K562 (cell line): Measurements from ENCODE around the gene PNMA5. TPM values are rescaled to one million over a fixed set of nuclear protein-coding genes. Genes with fewer than 3 reads are reported as not detected.

ENCODE experiments used
- CEBPG ChIP-seq, 3 experiments: fragments of 200-800 bp in 1 of 3; sonication (Bioruptor generic) in 1 of 3; sonication (generic) in 1 of 3; formaldehyde crosslinking in 1 of 3; IDR thresholded peaks in 2 of 3; conservative IDR thresholded peaks in 1 of 3; 2 replicates each; pipeline versions ENCODE4 v1.6.1 to v1.8.0; 2016 to 2022; ENCODE audit warnings: missing compliant biosample characterization in 2 of 3, missing genetic modification characterization in 2 of 3, mild to moderate bottlenecking in 1 of 3, missing genetic modification reagents in 1 of 3
- CHD4 ChIP-seq: fragments of 200-600 bp; sonication (generic); IDR thresholded peaks from 3 replicates; pipeline ENCODE4 v1.6.1; 2012; ENCODE audit warnings: low read depth, mild to moderate bottlenecking, mixed read lengths, low read length, inconsistent platforms; ENCODE audit not compliant: insufficient read depth, insufficient replicate concordance, poor library complexity, severe bottlenecking
- CUX1 ChIP-seq: fragments of 200-800 bp; sonication (Bioruptor generic); IDR thresholded peaks from 2 replicates; pipeline ENCODE4 v1.6.1; 2016; ENCODE audit warnings: missing genetic modification characterization, missing compliant biosample characterization
- HLTF ChIP-seq: fragments of 450-650 bp; IDR thresholded peaks from 2 replicates; pipeline ENCODE4 v1.6.1; 2016
- KLF1 ChIP-seq: fragments of 450-650 bp; IDR thresholded peaks from 2 replicates; pipeline ENCODE4 v1.6.1; 2016; ENCODE audit warnings: missing genetic modification characterization, missing compliant biosample characterization
- MCM3 ChIP-seq: fragments of 450-650 bp; IDR thresholded peaks from 2 replicates; pipeline ENCODE4 v1.6.1; 2016
- NCOA2 ChIP-seq, 2 experiments: fragments of 450-650 bp; IDR thresholded peaks; 2 replicates each; pipeline ENCODE4 v1.6.1; 2018; ENCODE audit warnings: mild to moderate bottlenecking in 2 of 2, moderate library complexity in 1 of 2; ENCODE audit not compliant: partially characterized antibody in 2 of 2
- PKNOX1 ChIP-seq: fragments of 450-650 bp; IDR thresholded peaks from 2 replicates; pipeline ENCODE4 v1.6.1; 2016
- RBM25 ChIP-seq: fragments of 200-400 bp; formaldehyde crosslinking; IDR thresholded peaks from 2 replicates; pipeline ENCODE4 v1.6.1; 2018; ENCODE audit warnings: low read length, low read depth, moderate library complexity; ENCODE audit not compliant: severe bottlenecking
- ZBTB1 ChIP-seq: sonication (generic); formaldehyde crosslinking; IDR thresholded peaks from 2 replicates; pipeline ENCODE4 v1.8.1; 2023; ENCODE audit warnings: missing genetic modification reagents, low read depth, mild to moderate bottlenecking, borderline replicate concordance
- polyA plus RNA-seq, 8 experiments: library from polyadenylated mRNA; depleted of rRNA in 4 of 8; stranded (reverse) in 5 of 8; unstranded in 3 of 8; fragments of >200 nt; fragmentation: Nextera tagmentation in 2 of 8; fragmentation: Illumina TruSeq in 1 of 8; extraction: Ambion mirVana in 2 of 8; extraction: Trizol in 1 of 8; gene quantifications; 2 replicates each; pipeline versions ENCODE4 v1.2.1 to v1.2.3, GENCODE V29; 2011 to 2014; ENCODE audit warnings: inconsistent platforms in 1 of 8, missing spikeins in 1 of 8
- total RNA-seq, 7 experiments: library from RNA; depleted of rRNA in 6 of 7; stranded (reverse); fragments of >200 nt in 6 of 7; fragmentation: Illumina TruSeq in 2 of 7; extraction: Trizol in 2 of 7; gene quantifications; 2 replicates each; pipeline versions ENCODE4 v1.2.1 to v1.2.3, GENCODE V29; 2011 to 2021; ENCODE audit warnings: low replicate concordance in 1 of 7
- TF ChIP-seq, protein P1 (sequence below): sonication (generic); formaldehyde crosslinking; IDR thresholded peaks from 2 replicates; pipeline ENCODE4 v1.8.0; 2022; ENCODE audit warnings: mild to moderate bottlenecking, missing genetic modification reagents, borderline replicate concordance
- TF ChIP-seq, protein P2 (sequence below): fragments of 200-800 bp; sonication (Bioruptor generic); IDR thresholded peaks from 2 replicates; pipeline ENCODE4 v1.6.1; 2017; ENCODE audit warnings: missing genetic modification characterization, missing compliant biosample characterization

The PNMA5 gene
- total and polyA plus RNA-seq, 9 of the 15 experiments (the other 6 are each of a cell fraction or from before 2014, with no cell fraction given) = 0.03 to 0.20 (median 0.07) TPM; not detected in 3

GRCh38 chrX:152958524-152959465, 35.1 kb downstream of the PNMA5 start (continued):
- TF ChIP-seq CUX1 (CRISPR knock-in tag) (0 out of 2 replicates have a peak, but pooled peaks have one; percentile 56), MCM3 (no peak), HLTF (no peak), RBM25 (no peak), NCOA2 (IDR thresholded peaks at IDR 0.05; ENCODE audit: partially characterized antibody in 2 of 2) (no peak), PKNOX1 (peak; percentile 18; the same call in 1 of the 2 replicates), CHD4 (no peak), CEBPG (CRISPR knock-in tag; IDR thresholded peaks at IDR 0.05) (no peak), CEBPG (tag; conservative IDR thresholded peaks at IDR 0.05 in 1 of 2, IDR thresholded peaks at IDR 0.05 in 1 of 2) (no peak), ZBTB1 (CRISPR knock-in tag) (no peak), KLF1 (tag) (no peak)
- TF ChIP-seq, protein P1, sequence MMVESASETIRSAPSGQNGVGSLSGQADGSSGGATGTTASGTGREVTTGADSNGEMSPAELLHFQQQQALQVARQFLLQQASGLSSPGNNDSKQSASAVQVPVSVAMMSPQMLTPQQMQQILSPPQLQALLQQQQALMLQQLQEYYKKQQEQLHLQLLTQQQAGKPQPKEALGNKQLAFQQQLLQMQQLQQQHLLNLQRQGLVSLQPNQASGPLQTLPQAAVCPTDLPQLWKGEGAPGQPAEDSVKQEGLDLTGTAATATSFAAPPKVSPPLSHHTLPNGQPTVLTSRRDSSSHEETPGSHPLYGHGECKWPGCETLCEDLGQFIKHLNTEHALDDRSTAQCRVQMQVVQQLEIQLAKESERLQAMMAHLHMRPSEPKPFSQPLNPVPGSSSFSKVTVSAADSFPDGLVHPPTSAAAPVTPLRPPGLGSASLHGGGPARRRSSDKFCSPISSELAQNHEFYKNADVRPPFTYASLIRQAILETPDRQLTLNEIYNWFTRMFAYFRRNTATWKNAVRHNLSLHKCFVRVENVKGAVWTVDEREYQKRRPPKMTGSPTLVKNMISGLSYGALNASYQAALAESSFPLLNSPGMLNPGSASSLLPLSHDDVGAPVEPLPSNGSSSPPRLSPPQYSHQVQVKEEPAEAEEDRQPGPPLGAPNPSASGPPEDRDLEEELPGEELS (CRISPR knock-in tag) = no peak
- TF ChIP-seq, protein P2, sequence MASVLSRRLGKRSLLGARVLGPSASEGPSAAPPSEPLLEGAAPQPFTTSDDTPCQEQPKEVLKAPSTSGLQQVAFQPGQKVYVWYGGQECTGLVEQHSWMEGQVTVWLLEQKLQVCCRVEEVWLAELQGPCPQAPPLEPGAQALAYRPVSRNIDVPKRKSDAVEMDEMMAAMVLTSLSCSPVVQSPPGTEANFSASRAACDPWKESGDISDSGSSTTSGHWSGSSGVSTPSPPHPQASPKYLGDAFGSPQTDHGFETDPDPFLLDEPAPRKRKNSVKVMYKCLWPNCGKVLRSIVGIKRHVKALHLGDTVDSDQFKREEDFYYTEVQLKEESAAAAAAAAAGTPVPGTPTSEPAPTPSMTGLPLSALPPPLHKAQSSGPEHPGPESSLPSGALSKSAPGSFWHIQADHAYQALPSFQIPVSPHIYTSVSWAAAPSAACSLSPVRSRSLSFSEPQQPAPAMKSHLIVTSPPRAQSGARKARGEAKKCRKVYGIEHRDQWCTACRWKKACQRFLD = no peak
